Cerebellar nuclear complex (tissue), 1 donor: Measurements from ENCODE around the gene RPGRIP1L.
"Not testable (repeated sequence)": the region's sequence is repeated elsewhere in the genome, so short reads cannot be mapped to it uniquely, and the experiment has no call there.

Source experiments
- DNase-seq, 2 experiments: peaks; one replicate each; lab custom pipeline; 2025; lab: John Stamatoyannopoulos, UW

RPGRIP1L gene

GRCh38 chr16:53712065-53712464 is 8.4 kb upstream of the RPGRIP1L start:
- no peak for DNase-seq

GRCh38 chr16:53711390-53711789 is 7.7 kb upstream of the RPGRIP1L start:
- DNase-seq: no peak

GRCh38 chr16:53708490-53708889 is 4.8 kb upstream of the RPGRIP1L start:
- DNase-seq: no peak

- no peak for DNase-seq
Observed at GRCh38 chr16:53707671-53708070, 4.0 kb upstream of the RPGRIP1L start.

GRCh38 chr16:53704445-53704813 is 770 bp upstream of the RPGRIP1L start:
- DNase-seq: no peak

- not testable (repeated sequence) for DNase-seq
Observed at GRCh38 chr16:53698271-53698670, 5.4 kb downstream of the RPGRIP1L start.

GRCh38 chr16:53695070-53695469 is 8.6 kb downstream of the RPGRIP1L start:
- no peak for DNase-seq

- no peak for DNase-seq
Observed at GRCh38 chr16:53693320-53693719, 10.3 kb downstream of the RPGRIP1L start.

GRCh38 chr16:53692146-53692545 is 11.5 kb downstream of the RPGRIP1L start:
- DNase-seq: no peak

- no peak for DNase-seq
Observed at GRCh38 chr16:53690771-53691170, 12.9 kb downstream of the RPGRIP1L start.

GRCh38 chr16:53689636-53690035 is 14.0 kb downstream of the RPGRIP1L start:
- no peak for DNase-seq

GRCh38 chr16:53686710-53687109 is 16.9 kb downstream of the RPGRIP1L start:
- no peak for DNase-seq

- DNase-seq: not testable (repeated sequence)
Observed at GRCh38 chr16:53685334-53685733, 18.3 kb downstream of the RPGRIP1L start.

- no peak for DNase-seq
Observed at GRCh38 chr16:53681354-53681753, 22.3 kb downstream of the RPGRIP1L start.

GRCh38 chr16:53680756-53681155 is 22.9 kb downstream of the RPGRIP1L start:
- no peak for DNase-seq

GRCh38 chr16:53678756-53679343 is 24.8 kb downstream of the RPGRIP1L start:
- DNase-seq: no peak

- no peak for DNase-seq
Observed at GRCh38 chr16:53678155-53678554, 25.5 kb downstream of the RPGRIP1L start.

GRCh38 chr16:53673189-53673588 is 30.5 kb downstream of the RPGRIP1L start:
- DNase-seq: no peak

- no peak for DNase-seq
Observed at GRCh38 chr16:53672461-53672860, 31.2 kb downstream of the RPGRIP1L start.

GRCh38 chr16:53668869-53669268 is 34.8 kb downstream of the RPGRIP1L start:
- no peak for DNase-seq

- no peak for DNase-seq
Observed at GRCh38 chr16:53666786-53667415, 36.8 kb downstream of the RPGRIP1L start.

- DNase-seq: no peak
Observed at GRCh38 chr16:53664724-53665345, 38.8 kb downstream of the RPGRIP1L start.

- DNase-seq: no peak
Observed at GRCh38 chr16:53662072-53662471, 41.6 kb downstream of the RPGRIP1L start.

- DNase-seq: no peak
Observed at GRCh38 chr16:53654946-53655345, 48.7 kb downstream of the RPGRIP1L start.
